OCI-LY3 (cell line): ENCODE results near the gene SLC66A2.

Experiments
- H2AFZ ChIP-seq: fragments of 200-600, 300-600 bp; shearing (Covaris generic); 2 replicates; pipeline ENCODE4 v1.6.0; 2014; ENCODE audit warnings: antibody characterized with exemption, low read depth, low read length
- H3K27ac ChIP-seq: fragments of 200-600, 300-600 bp; sonication (generic); 2 replicates; pipeline ENCODE4 v1.5.1; 2014; ENCODE audit warnings: mild to moderate bottlenecking, low read length, moderate library complexity, mixed read lengths
- H3K27me3 ChIP-seq: fragments of 200-600, 300-600 bp; sonication (generic); 2 replicates; pipeline ENCODE4 v1.6.1; 2014; ENCODE audit warnings: low read depth, low read length, mixed read lengths
- H3K36me3 ChIP-seq: fragments of 200-600, 300-600 bp; sonication (generic); replicated peaks from 2 replicates; pipeline ENCODE3; 2014; ENCODE audit warnings: low read depth, low read length, mixed read lengths
- H3K4me1 ChIP-seq: fragments of 300-600, 200-600 bp; sonication (generic); 2 replicates; pipeline ENCODE4 v1.6.1; 2014; ENCODE audit warnings: low read length, mixed read lengths
- H3K4me2 ChIP-seq: fragments of 200-600, 300-600 bp; sonication (generic); 2 replicates; pipeline ENCODE4 v1.6.1; 2014; ENCODE audit warnings: low read length, mixed read lengths
- H3K4me3 ChIP-seq: fragments of 300-600, 200-600 bp; sonication (generic); 2 replicates; pipeline ENCODE4 v1.5.1; 2014; ENCODE audit warnings: antibody characterized with exemption, mild to moderate bottlenecking, low read length, moderate library complexity
- H3K79me2 ChIP-seq: fragments of 300-600, 200-600 bp; shearing (Covaris generic); 2 replicates; pipeline ENCODE4 v1.6.1; 2014; ENCODE audit warnings: mild to moderate bottlenecking, low read length, mixed read lengths
- H3K9ac ChIP-seq: fragments of 300-600, 200-600 bp; shearing (Covaris generic); 2 replicates; pipeline ENCODE4 v1.6.0; 2014; ENCODE audit warnings: mild to moderate bottlenecking, low read length, moderate library complexity
- H3K9me3 ChIP-seq: fragments of 200-600, 300-600 bp; shearing (Covaris generic); 2 replicates; pipeline ENCODE4 v1.6.1; 2014; ENCODE audit warnings: low read length, mixed read lengths; ENCODE audit not compliant: insufficient read depth
- H4K20me1 ChIP-seq: fragments of 200-600, 300-600 bp; sonication (generic); 2 replicates; pipeline ENCODE4 v1.6.1; 2016; ENCODE audit warnings: low read length, mixed read lengths; ENCODE audit not compliant: insufficient read depth
- EZH2phosphoT487 ChIP-seq: fragments of 200-600 bp; shearing (Covaris generic); IDR thresholded peaks from 2 replicates; pipeline ENCODE4 v1.6.1; 2018; ENCODE audit warnings: antibody characterized with exemption, mixed run types, low read depth
- TF ChIP-seq, protein P1 (sequence below): fragments of 200-600, 300-600 bp; sonication (generic); IDR thresholded peaks from 2 replicates; pipeline ENCODE4 v1.5.1; 2014; ENCODE audit warnings: antibody characterized with exemption, low read length, low read depth

Gene SLC66A2

GRCh38 chr18:79943608-79944125 is 7.8 kb downstream of the SLC66A2 start:
- H2AFZ ChIP-seq = no peak overlapping the region
- H3K36me3 ChIP-seq = peaks cover 45% of the 10 kb centered on the region
- no peaks in the 10 kb centered on the region for H3K27me3 ChIP-seq
- no peaks in the 10 kb centered on the region for H3K4me1 ChIP-seq
- H3K27ac ChIP-seq = no peak overlapping the region
- no peaks in the 10 kb centered on the region for H3K9me3 ChIP-seq
- H3K4me2 ChIP-seq = no peak overlapping the region
- H4K20me1 ChIP-seq = peaks cover 87% of the 10 kb centered on the region
- H3K9ac ChIP-seq = no peak overlapping the region
- H3K79me2 ChIP-seq = peaks cover 90% of the 10 kb centered on the region
- no peak overlapping the region for H3K4me3 ChIP-seq
- no peak for TF ChIP-seq EZH2phosphoT487
- TF ChIP-seq, protein P1, sequence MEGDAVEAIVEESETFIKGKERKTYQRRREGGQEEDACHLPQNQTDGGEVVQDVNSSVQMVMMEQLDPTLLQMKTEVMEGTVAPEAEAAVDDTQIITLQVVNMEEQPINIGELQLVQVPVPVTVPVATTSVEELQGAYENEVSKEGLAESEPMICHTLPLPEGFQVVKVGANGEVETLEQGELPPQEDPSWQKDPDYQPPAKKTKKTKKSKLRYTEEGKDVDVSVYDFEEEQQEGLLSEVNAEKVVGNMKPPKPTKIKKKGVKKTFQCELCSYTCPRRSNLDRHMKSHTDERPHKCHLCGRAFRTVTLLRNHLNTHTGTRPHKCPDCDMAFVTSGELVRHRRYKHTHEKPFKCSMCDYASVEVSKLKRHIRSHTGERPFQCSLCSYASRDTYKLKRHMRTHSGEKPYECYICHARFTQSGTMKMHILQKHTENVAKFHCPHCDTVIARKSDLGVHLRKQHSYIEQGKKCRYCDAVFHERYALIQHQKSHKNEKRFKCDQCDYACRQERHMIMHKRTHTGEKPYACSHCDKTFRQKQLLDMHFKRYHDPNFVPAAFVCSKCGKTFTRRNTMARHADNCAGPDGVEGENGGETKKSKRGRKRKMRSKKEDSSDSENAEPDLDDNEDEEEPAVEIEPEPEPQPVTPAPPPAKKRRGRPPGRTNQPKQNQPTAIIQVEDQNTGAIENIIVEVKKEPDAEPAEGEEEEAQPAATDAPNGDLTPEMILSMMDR = no peak

GRCh38 chr18:79942786-79943607 is 8.5 kb downstream of the SLC66A2 start:
- Histone ChIP-seq H3K27me3 (no peaks in the 10 kb centered on the region), H3K4me1 (no peaks in the 10 kb centered on the region), H2AFZ (no peak overlapping the region), H4K20me1 (peaks cover 86% of the 10 kb centered on the region), H3K27ac (no peak overlapping the region), H3K79me2 (peaks cover 90% of the 10 kb centered on the region), H3K4me2 (no peak overlapping the region), H3K36me3 (peaks cover 45% of the 10 kb centered on the region), H3K4me3 (no peak overlapping the region), H3K9me3 (no peaks in the 10 kb centered on the region), H3K9ac (no peak overlapping the region)
- no peak for TF ChIP-seq EZH2phosphoT487
- TF ChIP-seq, protein P1 = no peak

- no peak for TF ChIP-seq EZH2phosphoT487
- TF ChIP-seq, protein P1 = no peak
- no peaks in the 10 kb centered on the region for H3K9me3 ChIP-seq
- peaks cover 92% of the 10 kb centered on the region for H3K79me2 ChIP-seq
- H3K27me3 ChIP-seq = no peaks in the 10 kb centered on the region
- no peak overlapping the region for H3K27ac ChIP-seq
- no peak overlapping the region for H3K4me3 ChIP-seq
- H3K36me3 ChIP-seq = peaks cover 50% of the 10 kb centered on the region
- no peak overlapping the region for H2AFZ ChIP-seq
- no peak overlapping the region for H3K9ac ChIP-seq
- H4K20me1 ChIP-seq = peaks cover 86% of the 10 kb centered on the region
- H3K4me2 ChIP-seq = no peak overlapping the region
- H3K4me1 ChIP-seq = no peaks in the 10 kb centered on the region
Measured at GRCh38 chr18:79942211-79942610, 9.2 kb downstream of the SLC66A2 start.

GRCh38 chr18:79941473-79942119 is 9.9 kb downstream of the SLC66A2 start:
- Histone ChIP-seq H3K9me3 (no peaks in the 10 kb centered on the region), H3K4me1 (no peaks in the 10 kb centered on the region), H3K27me3 (no peaks in the 10 kb centered on the region), H3K4me3 (no peak overlapping the region), H4K20me1 (peaks cover 88% of the 10 kb centered on the region), H3K79me2 (peaks cover 92% of the 10 kb centered on the region), H3K9ac (no peak overlapping the region), H3K27ac (no peak overlapping the region), H3K36me3 (peaks cover 52% of the 10 kb centered on the region), H3K4me2 (no peak overlapping the region), H2AFZ (no peak overlapping the region)
- TF ChIP-seq EZH2phosphoT487 = no peak
- TF ChIP-seq, protein P1 = no peak
